Inferior parietal cortex (tissue), 1 donor: ENCODE data around the gene ZNF202.

ENCODE experiments used
- DNase-seq: peaks from one replicate; pipeline ENCODE4 v3.0.0-alpha.2; 2016; ENCODE audit errors: extremely low spot score

The ZNF202 gene

GRCh38 chr11:123683428-123684170 lies 57.9 kb downstream of the ZNF202 start:
- DNase-seq, result no peak

GRCh38 chr11:123682696-123683410 lies 58.6 kb downstream of the ZNF202 start:
- DNase-seq, result peak; percentile 47

GRCh38 chr11:123681030-123681429 lies 60.4 kb downstream of the ZNF202 start:
- no peak for DNase-seq

- DNase-seq, result no peak
Measured at GRCh38 chr11:123678246-123678645, 63.2 kb downstream of the ZNF202 start.

- no peak for DNase-seq
Measured at GRCh38 chr11:123677510-123677909, 64.0 kb downstream of the ZNF202 start.

GRCh38 chr11:123674297-123674696 lies 67.2 kb downstream of the ZNF202 start:
- no peak for DNase-seq
